Heart left ventricle (tissue), 13 donors: ENCODE measurements around the gene SLC18A3.

Source experiments
- CTCF ChIP-seq, 12 donors: fragments of 200-600 bp; sonication (generic) in 4 of 12; IDR thresholded peaks; one replicate each; pipeline versions ENCODE4 v1.5.0 to v1.8.0; 2018 to 2022; ENCODE audit warnings: antibody characterized with exemption in 12 of 12, mild to moderate bottlenecking in 5 of 12
- POLR2A ChIP-seq, 2 donors: fragments of 450-650 bp; IDR thresholded peaks; one replicate each; pipeline ENCODE4 v1.6.1; 2017; ENCODE audit warnings: antibody characterized with exemption in 2 of 2, mild to moderate bottlenecking in 2 of 2, moderate library complexity in 2 of 2
- donor health status: ischemic (EF 13 %, LVEDD 7.1; RV severe dilation, severe dysfunction).
- donor health status: DM: no; HTN: yes; CAD: no.
- donor health status: DM: no; HTN: no; CAD: no.
- donor health status: ischemic (EF 25% LVEDD 6.9; RV normal size, moderate dysfunction).
- donor health status: ischemic (EF 25% LVEDD 5.7; RV mildly dilated, moderate dysfunction).
- donor health status: ischemic (EF 35%, LVEDD 5.7; RV mildly dilated, moderate dysfunction).
- donor health status: nonischemic (EF 11% LVEDD 7.7; RV severe dilation, severe dysfunction).
- donor health status: DM: yes; HTN: yes; CAD: no.
- donor health status: PGD.
- donor health status: ischemic (EF 29% LVEDD 5.4; RV normal size, mild dysfunction).
- donor health status: nonischemic (EF 23%, LVEDD 6.1; RV moderate dilation, normal function).

GRCh38 chr10:49606981-49607535 is 3.1 kb upstream of the SLC18A3 start:
- TF ChIP-seq CTCF (IDR thresholded peaks at IDR 0.05): no peak
- TF ChIP-seq POLR2A (IDR thresholded peaks at IDR 0.05): no peak
